HEK293 (cell line): ENCODE data around the gene SLC38A5.

ENCODE experiments used
- HOXA7 ChIP-seq: sonication (generic); formaldehyde crosslinking; IDR thresholded peaks from 2 replicates; pipeline ENCODE4 v1.8.1; 2022; ENCODE audit warnings: missing genetic modification reagents, borderline replicate concordance
- KLF1 ChIP-seq: fragments of 450-650 bp; formaldehyde crosslinking; IDR thresholded peaks from 2 replicates; pipeline ENCODE4 v1.5.1; 2016; ENCODE audit warnings: missing biosample characterization, missing genetic modification characterization
- KLF10 ChIP-seq: fragments of 450-650 bp; IDR thresholded peaks from 2 replicates; pipeline ENCODE4 v1.5.1; 2018; ENCODE audit warnings: missing biosample characterization, mild to moderate bottlenecking, missing genetic modification characterization
- REPIN1 ChIP-seq: fragments of 450-650 bp; formaldehyde crosslinking; IDR thresholded peaks from 2 replicates; pipeline ENCODE4 v1.5.1; 2017; ENCODE audit warnings: missing biosample characterization, missing genetic modification characterization, low read depth
- TCF7L2 ChIP-seq: IDR thresholded peaks from 2 replicates; pipeline ENCODE4 v1.6.1; 2011; ENCODE audit warnings: low read depth, mild to moderate bottlenecking, inconsistent platforms, low read length, moderate library complexity, borderline replicate concordance
- ZNF18 ChIP-seq: fragments of 450-650 bp; formaldehyde crosslinking; IDR thresholded peaks from 2 replicates; pipeline ENCODE4 v1.5.1; 2016; ENCODE audit warnings: missing biosample characterization, missing genetic modification characterization
- ZNF394 ChIP-seq: fragments of 450-650 bp; formaldehyde crosslinking; IDR thresholded peaks from 2 replicates; pipeline ENCODE4 v1.5.1; 2016; ENCODE audit warnings: missing biosample characterization, missing genetic modification characterization, mild to moderate bottlenecking, moderate library complexity, borderline replicate concordance
- TF ChIP-seq, protein P1 (sequence below): fragments of 450-650 bp; formaldehyde crosslinking; IDR thresholded peaks from 2 replicates; pipeline ENCODE4 v1.5.1; 2016; ENCODE audit warnings: missing biosample characterization, missing genetic modification characterization
- TF ChIP-seq, protein P2 (sequence below): fragments of 450-650 bp; formaldehyde crosslinking; IDR thresholded peaks from 2 replicates; pipeline ENCODE4 v1.5.1; 2016; ENCODE audit warnings: missing biosample characterization, missing genetic modification characterization

GRCh38 chrX:48477960-48478755 is 8.1 kb upstream of the SLC38A5 start:
- TF ChIP-seq, protein P1, sequence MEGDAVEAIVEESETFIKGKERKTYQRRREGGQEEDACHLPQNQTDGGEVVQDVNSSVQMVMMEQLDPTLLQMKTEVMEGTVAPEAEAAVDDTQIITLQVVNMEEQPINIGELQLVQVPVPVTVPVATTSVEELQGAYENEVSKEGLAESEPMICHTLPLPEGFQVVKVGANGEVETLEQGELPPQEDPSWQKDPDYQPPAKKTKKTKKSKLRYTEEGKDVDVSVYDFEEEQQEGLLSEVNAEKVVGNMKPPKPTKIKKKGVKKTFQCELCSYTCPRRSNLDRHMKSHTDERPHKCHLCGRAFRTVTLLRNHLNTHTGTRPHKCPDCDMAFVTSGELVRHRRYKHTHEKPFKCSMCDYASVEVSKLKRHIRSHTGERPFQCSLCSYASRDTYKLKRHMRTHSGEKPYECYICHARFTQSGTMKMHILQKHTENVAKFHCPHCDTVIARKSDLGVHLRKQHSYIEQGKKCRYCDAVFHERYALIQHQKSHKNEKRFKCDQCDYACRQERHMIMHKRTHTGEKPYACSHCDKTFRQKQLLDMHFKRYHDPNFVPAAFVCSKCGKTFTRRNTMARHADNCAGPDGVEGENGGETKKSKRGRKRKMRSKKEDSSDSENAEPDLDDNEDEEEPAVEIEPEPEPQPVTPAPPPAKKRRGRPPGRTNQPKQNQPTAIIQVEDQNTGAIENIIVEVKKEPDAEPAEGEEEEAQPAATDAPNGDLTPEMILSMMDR: no peak
- TF ChIP-seq ZNF394 (tag by site-specific recombination) (no peak), KLF10 (tag by site-specific recombination) (no peak), KLF1 (tag by site-specific recombination) (no peak), TCF7L2 (no peak), ZNF18 (no peak), REPIN1 (tag by site-specific recombination) (no peak), HOXA7 (CRISPR knock-in tag) (no peak)
- TF ChIP-seq, protein P2, sequence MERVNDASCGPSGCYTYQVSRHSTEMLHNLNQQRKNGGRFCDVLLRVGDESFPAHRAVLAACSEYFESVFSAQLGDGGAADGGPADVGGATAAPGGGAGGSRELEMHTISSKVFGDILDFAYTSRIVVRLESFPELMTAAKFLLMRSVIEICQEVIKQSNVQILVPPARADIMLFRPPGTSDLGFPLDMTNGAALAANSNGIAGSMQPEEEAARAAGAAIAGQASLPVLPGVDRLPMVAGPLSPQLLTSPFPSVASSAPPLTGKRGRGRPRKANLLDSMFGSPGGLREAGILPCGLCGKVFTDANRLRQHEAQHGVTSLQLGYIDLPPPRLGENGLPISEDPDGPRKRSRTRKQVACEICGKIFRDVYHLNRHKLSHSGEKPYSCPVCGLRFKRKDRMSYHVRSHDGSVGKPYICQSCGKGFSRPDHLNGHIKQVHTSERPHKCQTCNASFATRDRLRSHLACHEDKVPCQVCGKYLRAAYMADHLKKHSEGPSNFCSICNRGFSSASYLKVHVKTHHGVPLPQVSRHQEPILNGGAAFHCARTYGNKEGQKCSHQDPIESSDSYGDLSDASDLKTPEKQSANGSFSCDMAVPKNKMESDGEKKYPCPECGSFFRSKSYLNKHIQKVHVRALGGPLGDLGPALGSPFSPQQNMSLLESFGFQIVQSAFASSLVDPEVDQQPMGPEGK: no peak
